Aorta (tissue), 5 donors: ENCODE results near the gene CTNNA2. TPM values are rescaled to one million over a fixed set of nuclear protein-coding genes. Genes with fewer than 3 reads are reported as not detected.

Source experiments
- ATAC-seq: fragments of 200-7000 bp; cut with Tn5 transposase; one replicate; pipeline ENCODE4 v1.9.1; 2022; ENCODE audit warnings: moderate library complexity; ENCODE audit not compliant: low FRiP score
- DNase-seq, 2 donors: peaks; one replicate each; pipeline ENCODE4 v3.0.0-alpha.2; 2020
- H3K27ac ChIP-seq, 2 donors: one replicate each; pipeline ENCODE4 v1.5.1; 2013; ENCODE audit warnings: low read length in 2 of 2, mild to moderate bottlenecking in 2 of 2, moderate library complexity in 2 of 2, control low read depth in 1 of 2, inconsistent platforms in 1 of 2, low read depth in 1 of 2
- H3K27me3 ChIP-seq, 2 donors: one replicate each; pipeline ENCODE4 v1.6.1; 2013; ENCODE audit warnings: control low read depth in 1 of 2, low read length in 1 of 2, mild to moderate bottlenecking in 1 of 2, moderate library complexity in 1 of 2; ENCODE audit not compliant: insufficient read depth in 2 of 2, control insufficient read depth in 1 of 2
- H3K36me3 ChIP-seq, 2 donors: one replicate each; pipeline ENCODE4 v1.6.1; 2013; ENCODE audit warnings: control low read depth in 1 of 2, low read length in 1 of 2, mild to moderate bottlenecking in 1 of 2; ENCODE audit not compliant: insufficient read depth in 2 of 2, control insufficient read depth in 1 of 2
- H3K4me1 ChIP-seq, 2 donors: one replicate each; pipeline ENCODE4 v1.6.1; 2013; ENCODE audit warnings: low read length in 2 of 2, control low read depth in 1 of 2, mild to moderate bottlenecking in 1 of 2, moderate library complexity in 1 of 2; ENCODE audit not compliant: insufficient read depth in 2 of 2, control insufficient read depth in 1 of 2
- H3K4me3 ChIP-seq, 2 donors: one replicate each; pipeline ENCODE4 v1.5.1; 2013; ENCODE audit warnings: low read length in 2 of 2, control low read depth in 1 of 2, mild to moderate bottlenecking in 1 of 2
- H3K9me3 ChIP-seq: one replicate; pipeline ENCODE4 v1.6.1; 2013; ENCODE audit warnings: mild to moderate bottlenecking, low read length; ENCODE audit not compliant: control insufficient read depth
- WGBS, 2 donors: extraction: QIAGEN DNeasy Blood & Tissue Kit; methylation state at CpG; one replicate each; pipeline ENCODE4 v1.1.7; 2013; 5-methylcytosine and 5-hydroxymethylcytosine counted together
- intact Hi-C, 2 donors: fragments of 100-400 bp; cut with DNase I; formaldehyde crosslinking; loops; one replicate each; pipeline versions ENCODE4 v1.14.2 to v1.15.0; 2022
- polyA plus RNA-seq, 2 donors: library from polyadenylated mRNA; stranded (reverse); fragments of 200-250 nt; gene quantifications; one replicate each; pipeline ENCODE4 v1.2.3, GENCODE V29; 2013
- total RNA-seq, 2 donors: library from RNA; stranded (reverse); fragmentation: NEBNext Ultra II Directional; extraction: Animal tissue kit (Norgen Biotek cat#: 25700); gene quantifications; one replicate each; pipeline ENCODE4 v1.2.1, GENCODE V29; 2021
- donor health status: healthy with polysubstance abuse.
- donor health status: Bipolar disorder and iron deficiency.
- donor health status: DM: no; HTN: no; CAD: no.
- donor health status: DM: no; HTN: no; CAD: no.
- donor health status: DM: yes; HTN: yes; CAD: no.

The CTNNA2 gene
- total and polyA plus RNA-seq, 4 donors: 0.05 to 0.12 TPM; not detected in 2

DNA sequence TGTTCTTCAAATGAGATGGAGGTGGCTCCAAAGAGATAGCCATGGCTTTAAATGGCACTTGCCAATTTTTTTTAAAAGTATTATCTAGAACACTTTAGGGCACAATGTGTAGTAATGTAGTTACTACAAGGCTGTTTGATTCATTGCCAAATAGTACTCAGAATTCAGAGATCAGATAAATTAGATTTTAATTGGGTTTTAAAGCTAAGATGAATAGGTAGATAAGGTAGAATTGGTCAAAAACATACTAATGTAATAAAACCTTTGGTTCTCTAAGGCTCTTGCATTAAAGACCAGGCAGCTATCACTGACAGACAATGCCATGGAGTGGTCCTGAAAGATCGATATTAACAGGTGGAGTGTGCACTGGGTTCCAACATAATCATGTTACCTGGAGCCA lies 425.8 kb downstream of the CTNNA2 start:
- Histone ChIP-seq H3K27me3 (no peaks in the 10 kb centered on the region), H3K9me3 (peaks cover 2% of the 10 kb centered on the region), H3K4me1 (no peaks in the 10 kb centered on the region), H3K4me3 (no peak overlapping the region), H3K27ac (no peak overlapping the region), H3K36me3 (no peaks in the 10 kb centered on the region)
- 88% methylated on average over 1 of the region's 1 CpG for WGBS, 2 donors
- ATAC-seq: no peak
- no peak for DNase-seq
- intact Hi-C loops: no loop called here

DNA sequence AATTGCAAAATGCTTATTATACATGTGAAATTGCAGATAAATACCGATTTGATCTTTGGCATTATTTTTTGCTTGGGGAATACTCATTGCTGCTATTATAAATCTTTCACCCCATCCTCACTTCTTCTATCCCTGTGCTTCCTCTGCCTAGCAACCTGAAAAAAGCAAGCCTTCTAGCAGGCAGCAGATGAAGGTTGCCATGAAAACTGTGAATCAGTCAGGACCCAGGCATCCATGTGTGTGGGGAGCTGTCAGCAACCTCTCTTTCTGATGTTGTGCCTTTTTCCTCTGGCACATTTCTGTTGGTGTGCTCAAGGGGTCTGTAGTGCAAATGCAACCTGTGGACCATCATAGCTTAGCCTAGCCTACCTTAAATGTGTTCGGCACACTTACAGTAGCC lies 427.5 kb downstream of the CTNNA2 start:
- Histone ChIP-seq H3K9me3 (peaks cover 2% of the 10 kb centered on the region), H3K36me3 (no peaks in the 10 kb centered on the region), H3K27ac (no peak overlapping the region), H3K4me3 (no peak overlapping the region), H3K27me3 (no peaks in the 10 kb centered on the region), H3K4me1 (no peaks in the 10 kb centered on the region)
- no peak for ATAC-seq
- intact Hi-C loops: no loop called here
- 91 to 93% methylated on average over 2 of the region's 2 CpGs for WGBS, 2 donors
- no peak for DNase-seq

DNA sequence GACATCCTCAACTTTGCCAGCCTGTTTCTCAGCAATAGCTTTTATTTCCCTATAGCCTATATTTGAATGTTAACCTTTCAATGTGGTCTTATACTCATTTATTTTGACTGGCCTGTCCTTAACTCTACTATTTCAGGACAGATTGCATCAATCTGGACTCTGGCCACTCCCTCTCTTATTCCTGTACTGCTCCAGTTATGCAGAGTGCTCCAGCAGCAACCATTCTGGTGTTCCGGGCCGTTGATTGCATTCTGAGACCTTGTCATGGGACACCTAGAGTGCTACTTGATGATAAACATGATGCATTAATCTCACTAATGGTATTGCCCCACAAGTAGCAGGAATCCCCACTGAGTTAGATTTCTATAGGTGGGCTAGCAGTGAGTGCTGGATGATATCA lies 428.3 kb downstream of the CTNNA2 start:
- ATAC-seq (no peak), DNase-seq (no peak)
- Histone ChIP-seq H3K36me3 (no peaks in the 10 kb centered on the region), H3K4me3 (no peak overlapping the region), H3K27ac (no peak overlapping the region), H3K9me3 (peaks cover 2% of the 10 kb centered on the region), H3K4me1 (no peaks in the 10 kb centered on the region), H3K27me3 (no peaks in the 10 kb centered on the region)
- intact Hi-C loops: no loop called here
- WGBS, 2 donors: 72 to 76% methylated on average over 2 of the region's 2 CpGs

DNA sequence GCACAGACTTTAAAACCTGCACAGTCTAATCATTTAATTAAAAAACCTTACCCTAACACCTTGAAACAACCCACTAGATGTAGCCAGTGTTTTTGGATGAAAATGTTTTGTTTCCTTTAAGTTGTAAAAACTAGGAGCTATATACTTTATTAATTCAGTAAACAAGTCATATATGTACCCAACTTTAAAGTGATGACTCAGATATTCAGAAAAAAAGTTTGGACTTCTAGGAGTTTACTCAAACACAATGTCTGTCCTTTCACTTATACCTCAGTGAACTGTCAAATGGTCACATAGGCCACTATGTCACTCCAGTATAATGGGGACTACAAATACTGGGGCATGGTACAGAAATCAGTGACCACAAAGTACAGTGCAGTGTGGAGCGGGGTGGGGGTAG lies 431.4 kb downstream of the CTNNA2 start:
- ATAC-seq: no peak
- Histone ChIP-seq H3K27ac (no peak overlapping the region), H3K27me3 (no peaks in the 10 kb centered on the region), H3K4me3 (no peak overlapping the region), H3K36me3 (no peaks in the 10 kb centered on the region), H3K9me3 (peaks cover 2% of the 10 kb centered on the region), H3K4me1 (no peaks in the 10 kb centered on the region)
- WGBS, 2 donors: 83 to 85% methylated on average over 1 of the region's 1 CpG
- no peak for DNase-seq
- intact Hi-C loops: no loop called here

DNA sequence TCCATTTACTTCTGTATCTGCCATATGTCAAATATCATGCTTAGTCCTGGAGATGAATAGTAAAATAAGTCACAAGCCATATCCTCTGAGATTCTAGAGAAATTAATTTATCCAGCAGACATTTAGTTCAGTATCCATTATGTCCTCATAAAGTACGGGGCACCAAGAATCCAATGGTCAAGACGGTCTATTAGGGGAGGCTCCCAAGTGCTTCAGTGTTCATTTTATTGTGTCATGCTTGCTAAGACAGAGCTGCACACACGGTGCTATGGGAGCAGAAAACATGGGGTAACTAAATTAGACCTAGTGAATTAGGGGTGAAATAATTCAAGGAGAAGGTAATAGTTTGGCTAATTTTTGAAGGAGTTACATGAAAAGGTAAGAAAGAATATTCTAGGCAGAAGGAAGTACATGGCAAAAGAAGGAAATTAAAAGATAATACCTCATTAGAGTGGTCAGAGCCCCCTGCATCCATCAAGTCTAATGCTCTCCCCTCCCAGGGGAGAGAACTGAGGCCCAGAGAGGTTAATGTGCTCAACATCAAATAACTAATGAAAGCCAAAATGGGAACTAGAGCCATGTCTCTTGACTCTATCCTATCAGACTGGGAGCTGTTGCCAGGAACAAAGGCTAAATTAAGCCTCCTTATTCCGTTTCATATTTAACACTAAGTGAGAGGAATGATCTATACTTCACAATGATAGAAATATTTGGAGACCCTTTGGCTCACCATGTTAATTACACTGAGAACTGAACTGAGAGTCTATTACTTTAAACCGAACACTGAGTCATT lies 433.0 kb downstream of the CTNNA2 start:
- ATAC-seq: no peak
- WGBS, 2 donors: 67 to 70% methylated on average over 5 of the region's 5 CpGs

DNA sequence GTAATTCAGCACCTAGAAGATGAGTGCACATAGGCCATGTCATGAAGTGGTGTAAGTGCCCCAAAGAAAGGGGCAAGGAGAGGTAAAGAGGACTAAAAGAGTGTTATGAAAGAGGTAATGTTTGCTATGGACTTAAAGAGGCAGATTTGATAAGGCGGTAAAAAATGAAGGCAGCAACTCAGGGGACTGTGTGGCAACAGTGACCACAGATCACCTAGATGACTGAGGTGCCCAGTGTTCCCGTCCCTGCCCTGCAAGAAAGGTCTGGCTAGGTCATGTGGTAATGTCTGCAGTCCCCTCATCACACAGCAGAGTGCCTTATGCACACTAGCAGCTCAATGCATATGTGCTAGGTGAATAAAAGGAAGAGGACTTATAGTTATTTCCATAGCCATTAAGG lies 434.9 kb downstream of the CTNNA2 start:
- H3K4me1 ChIP-seq: no peaks in the 10 kb centered on the region
- no peak overlapping the region for H3K27ac ChIP-seq
- H3K27me3 ChIP-seq: no peaks in the 10 kb centered on the region
- intact Hi-C loops: no loop called here
- WGBS, 2 donors: 56 to 78% methylated on average over 2 of the region's 2 CpGs
- H3K36me3 ChIP-seq: no peaks in the 10 kb centered on the region
- no peaks in the 10 kb centered on the region for H3K9me3 ChIP-seq
- H3K4me3 ChIP-seq: no peak overlapping the region
- ATAC-seq: no peak
- DNase-seq: no peak

More for the DNA sequence above, 433.0 kb downstream of the CTNNA2 start:
- H3K27me3 ChIP-seq: no peaks in the 10 kb centered on the region
- H3K4me3 ChIP-seq: no peak overlapping the region
- H3K36me3 ChIP-seq: no peaks in the 10 kb centered on the region
- no peak overlapping the region for H3K27ac ChIP-seq
- no peaks in the 10 kb centered on the region for H3K9me3 ChIP-seq
- intact Hi-C loops: no loop called here
- no peak for DNase-seq
- H3K4me1 ChIP-seq: no peaks in the 10 kb centered on the region

DNA sequence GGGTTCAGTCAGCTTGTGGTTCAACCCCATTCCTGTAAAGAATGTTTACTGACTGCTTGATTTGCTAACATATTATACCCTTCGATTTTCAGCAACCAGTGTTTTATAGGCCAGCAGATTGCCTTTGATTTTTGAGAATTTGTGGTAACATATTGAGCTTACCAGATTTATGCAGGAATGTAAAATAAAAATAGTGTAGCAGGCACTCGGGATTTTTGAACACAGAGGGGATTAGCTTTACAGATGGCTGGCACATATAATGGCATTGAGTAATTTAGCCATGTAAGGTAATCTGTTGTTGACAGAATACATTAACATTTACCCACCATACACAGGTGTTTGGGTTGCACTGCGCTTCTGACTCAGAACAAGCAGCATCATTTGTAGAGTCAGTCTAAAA lies 437.7 kb downstream of the CTNNA2 start:
- Histone ChIP-seq H3K27ac (no peak overlapping the region), H3K27me3 (no peaks in the 10 kb centered on the region), H3K36me3 (no peaks in the 10 kb centered on the region), H3K4me3 (no peak overlapping the region), H3K9me3 (no peaks in the 10 kb centered on the region), H3K4me1 (no peaks in the 10 kb centered on the region)
- intact Hi-C loops: no loop called here
- DNase-seq (no peak), ATAC-seq (no peak)
- WGBS, 2 donors: 49 to 64% methylated on average over 3 of the region's 3 CpGs

DNA sequence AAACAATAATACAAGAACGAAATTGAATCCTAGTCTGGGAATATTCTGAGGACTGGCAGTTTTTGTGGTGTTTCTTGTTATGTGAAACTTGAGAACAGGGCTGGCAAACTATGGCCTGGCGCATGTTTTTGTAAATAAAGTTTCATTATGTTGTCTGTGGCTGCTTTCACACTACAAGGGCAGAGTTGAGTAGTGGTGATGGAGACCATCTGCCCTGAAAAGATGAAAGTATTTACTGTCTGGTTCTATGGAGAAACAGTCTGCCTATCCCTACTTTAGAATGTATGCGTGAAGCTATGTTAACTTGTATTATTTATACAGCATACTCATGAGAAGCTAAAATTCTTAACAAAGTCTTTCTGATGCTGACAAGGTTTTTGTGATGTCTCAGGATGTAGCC lies 439.8 kb downstream of the CTNNA2 start:
- no peaks in the 10 kb centered on the region for H3K36me3 ChIP-seq
- no peaks in the 10 kb centered on the region for H3K4me1 ChIP-seq
- H3K27ac ChIP-seq: no peak overlapping the region
- no peak overlapping the region for H3K4me3 ChIP-seq
- WGBS, 2 donors: 68 to 72% methylated on average over 3 of the region's 3 CpGs
- DNase-seq: no peak
- ATAC-seq: no peak
- intact Hi-C loops: no loop called here
- H3K9me3 ChIP-seq: no peaks in the 10 kb centered on the region
- H3K27me3 ChIP-seq: no peaks in the 10 kb centered on the region

DNA sequence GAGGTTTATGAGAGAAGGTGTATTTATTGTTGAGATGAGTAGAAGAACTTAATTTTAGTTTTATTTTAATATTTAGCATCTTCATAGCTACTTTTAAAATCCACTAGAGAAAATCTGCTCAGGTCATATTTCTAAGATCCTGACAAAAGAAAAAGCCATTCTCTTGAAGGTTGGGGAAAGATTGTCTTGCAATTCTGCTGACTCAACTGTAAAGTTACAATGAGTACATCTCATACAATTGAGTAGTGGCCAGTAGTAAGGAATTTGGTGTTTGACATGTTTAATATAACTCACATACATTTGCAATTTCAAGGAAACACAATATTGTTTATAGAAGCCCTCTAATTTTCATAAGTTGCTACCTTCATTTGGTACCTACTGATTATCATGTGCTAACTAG lies 447.2 kb downstream of the CTNNA2 start:
- Histone ChIP-seq H3K36me3 (no peaks in the 10 kb centered on the region), H3K9me3 (peaks cover 2% of the 10 kb centered on the region), H3K4me1 (no peaks in the 10 kb centered on the region), H3K27ac (no peak overlapping the region), H3K4me3 (no peak overlapping the region), H3K27me3 (no peaks in the 10 kb centered on the region)
- intact Hi-C loops: no loop called here
- ATAC-seq: no peak
- DNase-seq: no peak
